Neutrophil (primary cell): Measurements from ENCODE around the gene TTLL10.

ENCODE experiments used
- H3K27ac ChIP-seq: fragments of 200-600 bp; sonication (generic); 2 replicates; pipeline ENCODE4 v1.5.1; 2016; ENCODE audit warnings: mild to moderate bottlenecking, moderate library complexity
- H3K27me3 ChIP-seq: fragments of 200-600 bp; sonication (generic); 2 replicates; pipeline ENCODE4 v1.6.0; 2016; ENCODE audit warnings: mild to moderate bottlenecking
- H3K36me3 ChIP-seq: fragments of 200-600 bp; sonication (generic); 2 replicates; pipeline ENCODE4 v1.5.1; 2017
- H3K4me1 ChIP-seq, 2 experiments: fragments of 200-600 bp in 1 of 2; sonication (generic) in 1 of 2; 1 replicate in 1 of 2; 2 replicates in 1 of 2; pipeline versions ENCODE4 v1.5.1 to v1.6.1; 2013 to 2016; ENCODE audit warnings: low read depth in 1 of 2, low read length in 1 of 2, mild to moderate bottlenecking in 1 of 2, moderate library complexity in 1 of 2; ENCODE audit not compliant: control insufficient read depth in 1 of 2, insufficient read depth in 1 of 2
- H3K4me3 ChIP-seq, 2 experiments: fragments of 200-600 bp in 1 of 2; sonication (generic) in 1 of 2; 1 replicate in 1 of 2; 2 replicates in 1 of 2; pipeline ENCODE4 v1.5.1; 2013 to 2016; ENCODE audit warnings: low read depth in 1 of 2, low read length in 1 of 2, mild to moderate bottlenecking in 1 of 2, moderate library complexity in 1 of 2
- H3K9me3 ChIP-seq: fragments of 200-600 bp; sonication (generic); 2 replicates; pipeline ENCODE4 v1.5.1; 2016
- CTCF ChIP-seq: fragments of 200-600 bp; sonication (generic); IDR thresholded peaks from 2 replicates; pipeline ENCODE4 v1.5.1; 2016; ENCODE audit warnings: antibody characterized with exemption

The TTLL10 gene

GRCh38 chr1:1234180-1234808, 60.6 kb downstream of the TTLL10 start:
- no peak for TF ChIP-seq CTCF
- Histone ChIP-seq H3K4me1 (peaks cover 22 to 27% of the 10 kb centered on the region in 2 experiments), H3K27ac (no peak overlapping the region), H3K27me3 (peaks cover 26% of the 10 kb centered on the region), H3K36me3 (no peaks in the 10 kb centered on the region), H3K4me3 (no peak overlapping the region), H3K9me3 (no peaks in the 10 kb centered on the region)

- Histone ChIP-seq H3K27ac (no peak overlapping the region), H3K9me3 (no peaks in the 10 kb centered on the region), H3K27me3 (peaks cover 35% of the 10 kb centered on the region), H3K4me1 (peaks cover 19 to 20% of the 10 kb centered on the region in 2 experiments), H3K4me3 (no peak overlapping the region), H3K36me3 (no peaks in the 10 kb centered on the region)
- no peak for TF ChIP-seq CTCF
These were observed 61.5 kb downstream of the TTLL10 start for GRCh38 chr1:1235016-1235744.

GRCh38 chr1:1236176-1236763, 62.6 kb downstream of the TTLL10 start:
- TF ChIP-seq CTCF, result no peak
- Histone ChIP-seq H3K9me3 (no peaks in the 10 kb centered on the region), H3K27me3 (peaks cover 41% of the 10 kb centered on the region), H3K4me3 (no peak overlapping the region), H3K27ac (no peak overlapping the region), H3K4me1 (peaks cover 8 to 9% of the 10 kb centered on the region in 2 experiments), H3K36me3 (no peaks in the 10 kb centered on the region)

GRCh38 chr1:1236945-1237873, 63.5 kb downstream of the TTLL10 start:
- Histone ChIP-seq H3K4me3 (no peak overlapping the region), H3K27me3 (peaks cover 41% of the 10 kb centered on the region), H3K9me3 (no peaks in the 10 kb centered on the region), H3K36me3 (no peaks in the 10 kb centered on the region), H3K27ac (no peak overlapping the region), H3K4me1 (peaks cover 6 to 7% of the 10 kb centered on the region in 2 experiments)
- no peak for TF ChIP-seq CTCF
